Activated naive CD8-positive, alpha-beta T cell treated with anti-CD3 and anti-CD28 coated beads, Interleukin-2, amount 50 U/mL, for 16 hours (primary cell): ENCODE results near the gene TBC1D8.

ENCODE experiments used
- DNase-seq: peaks from one replicate; pipeline ENCODE4 v3.0.0-alpha.2; 2020; ENCODE audit warnings: low read depth, low spot score

The TBC1D8 gene

GRCh38 chr2:101162561-101163330 lies 11.6 kb upstream of the TBC1D8 start:
- DNase-seq = no peak

- no peak for DNase-seq
Measured at GRCh38 chr2:101161658-101162057, 10.5 kb upstream of the TBC1D8 start.

DNA sequence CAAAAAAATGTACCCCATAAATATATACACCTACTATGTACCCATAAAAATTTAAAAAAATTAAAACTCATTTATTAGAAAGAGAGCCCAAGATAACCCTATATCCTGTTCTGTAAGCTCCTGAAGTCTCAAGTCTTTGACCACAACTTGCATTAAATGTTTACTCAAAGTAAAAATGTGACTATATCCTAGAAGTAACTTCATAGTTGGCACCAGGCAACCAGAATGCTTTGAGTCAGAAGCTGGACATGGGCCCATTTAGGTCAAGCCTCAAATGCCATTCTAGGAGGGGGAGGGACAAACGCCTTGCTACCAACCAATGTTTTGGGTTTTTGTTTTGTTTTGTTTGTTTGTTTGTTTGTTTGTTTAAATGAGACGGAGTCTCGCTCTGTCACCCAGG lies 9.3 kb upstream of the TBC1D8 start:
- DNase-seq = no peak

DNA sequence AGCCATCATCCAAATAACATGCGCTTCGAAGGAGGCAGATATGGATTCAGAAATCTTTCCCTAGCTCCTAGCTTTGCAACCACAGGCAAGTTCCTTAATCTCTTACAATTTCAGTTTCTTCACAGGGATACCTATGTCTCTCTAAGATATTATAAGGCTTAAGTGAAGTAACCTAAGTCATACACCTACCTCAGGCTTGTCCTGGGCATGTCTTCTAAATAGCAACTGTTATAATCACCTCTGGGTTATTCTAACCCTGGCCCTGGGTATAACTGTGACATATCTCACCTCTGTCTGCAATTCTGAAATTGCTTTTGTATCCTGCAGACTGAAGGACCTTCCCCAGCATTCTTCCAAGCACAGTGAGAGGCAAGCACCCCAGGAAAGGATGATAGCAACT lies 8.3 kb upstream of the TBC1D8 start:
- DNase-seq = no peak

- DNase-seq = no peak
Measured at GRCh38 chr2:101157272-101157671, 6.1 kb upstream of the TBC1D8 start.

DNA sequence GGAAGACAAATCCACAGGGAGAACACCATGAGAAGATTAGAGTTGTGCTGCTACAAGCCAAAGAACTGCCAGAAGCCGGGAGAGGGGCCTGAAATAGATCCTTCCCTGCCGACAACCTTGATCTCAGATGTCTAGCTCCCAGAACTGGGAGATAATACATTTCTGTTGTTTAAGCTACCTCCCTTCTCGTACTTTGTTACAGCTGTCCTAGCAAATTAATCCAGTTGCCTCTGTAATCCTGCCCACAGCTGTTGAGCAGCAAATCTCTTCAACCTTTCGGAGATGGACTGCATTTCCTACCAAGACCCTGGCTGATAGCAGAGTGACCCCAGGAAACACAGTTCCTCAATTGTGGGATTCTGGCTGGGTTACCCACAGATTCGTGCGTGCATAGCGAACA lies 2.6 kb upstream of the TBC1D8 start:
- no peak for DNase-seq

GRCh38 chr2:101153077-101153707 lies 2.0 kb upstream of the TBC1D8 start:
- no peak for DNase-seq

- DNase-seq = no peak
Measured at GRCh38 chr2:101152272-101153076, 1.3 kb upstream of the TBC1D8 start.

GRCh38 chr2:101151859-101152271 lies 683 bp upstream of the TBC1D8 start:
- no peak for DNase-seq

DNA sequence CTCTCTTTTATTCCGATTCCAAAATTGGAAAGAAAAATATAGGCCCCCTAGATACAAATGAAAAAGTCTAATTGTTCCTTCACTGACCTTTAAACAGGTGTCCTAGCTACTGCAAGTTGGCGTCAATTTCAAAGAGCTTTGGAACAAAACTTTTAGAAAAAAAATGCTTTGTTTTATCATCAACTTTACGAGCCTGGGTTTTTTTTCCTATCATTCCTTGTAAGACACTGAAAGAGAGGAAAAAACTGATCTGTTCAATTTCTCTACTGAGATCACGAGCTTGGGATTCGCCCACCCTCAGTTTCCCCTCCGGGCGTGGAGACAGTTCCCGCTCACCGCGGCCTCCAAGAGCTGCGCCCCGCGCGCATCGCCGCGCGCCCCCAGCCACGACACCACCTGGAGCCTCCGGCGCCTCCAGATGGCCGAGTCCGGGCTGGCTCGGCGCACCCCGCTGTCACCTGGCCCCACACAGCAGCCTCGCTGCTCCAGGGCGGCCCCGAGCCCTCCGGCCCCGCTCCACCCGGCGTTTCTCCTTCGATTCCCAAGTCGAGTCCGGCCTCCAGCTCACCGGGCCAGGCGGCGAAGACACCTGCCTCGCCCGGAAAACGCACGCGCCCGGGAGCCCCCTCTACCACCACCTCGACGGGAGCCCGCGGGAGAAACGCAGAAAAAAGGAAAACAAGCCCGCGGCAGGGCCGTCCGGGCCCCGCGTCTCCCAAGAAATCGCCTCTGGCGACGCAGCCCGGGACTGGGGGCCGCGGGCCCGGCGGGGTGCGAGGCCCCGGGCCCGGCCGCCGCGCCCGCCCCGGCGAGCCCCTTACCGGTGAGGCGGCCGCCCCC lies 656 bp downstream of the TBC1D8 start:
- DNase-seq = no peak

GRCh38 chr2:101149241-101150192 lies 1.7 kb downstream of the TBC1D8 start:
- no peak for DNase-seq

DNA sequence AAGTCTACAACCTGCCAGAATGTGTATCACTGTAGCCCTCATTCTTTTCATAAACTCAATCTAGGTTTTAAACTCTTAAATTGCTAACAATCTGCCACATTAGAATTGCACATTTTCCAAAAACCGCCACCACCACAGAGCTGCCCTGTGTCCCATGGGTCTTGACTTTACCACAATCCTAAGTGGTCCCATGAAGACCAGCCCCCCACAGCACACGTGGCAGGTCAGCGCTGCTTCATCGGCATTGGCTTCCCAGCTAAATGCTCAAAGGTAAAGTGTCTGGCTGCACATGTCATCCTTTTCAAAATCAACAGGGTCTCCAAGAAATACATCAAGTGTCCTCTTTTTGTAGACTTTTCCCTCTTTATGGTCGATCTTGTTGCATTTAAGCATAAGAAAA lies 2.4 kb downstream of the TBC1D8 start:
- no peak for DNase-seq

DNA sequence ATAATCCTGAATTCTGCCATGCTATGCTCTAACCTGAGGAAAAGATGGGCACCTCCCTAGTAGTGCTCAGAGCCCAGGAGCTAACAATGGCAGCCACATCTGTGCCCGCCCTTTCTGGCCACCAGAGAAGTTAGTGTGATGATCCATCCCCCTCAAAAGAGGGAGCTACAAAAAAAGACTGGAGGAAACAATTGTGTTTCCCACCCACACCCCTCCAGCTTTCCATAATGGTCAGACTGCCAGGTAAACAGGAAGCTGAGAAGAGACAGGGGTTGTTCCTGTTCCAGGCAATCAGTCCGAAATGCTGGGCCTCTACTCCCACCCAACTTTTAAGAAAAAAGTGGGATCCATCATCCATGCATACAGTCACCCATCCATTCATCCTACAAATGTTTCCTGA lies 3.2 kb downstream of the TBC1D8 start:
- no peak for DNase-seq

GRCh38 chr2:101147062-101147461 lies 4.1 kb downstream of the TBC1D8 start:
- DNase-seq = no peak

DNA sequence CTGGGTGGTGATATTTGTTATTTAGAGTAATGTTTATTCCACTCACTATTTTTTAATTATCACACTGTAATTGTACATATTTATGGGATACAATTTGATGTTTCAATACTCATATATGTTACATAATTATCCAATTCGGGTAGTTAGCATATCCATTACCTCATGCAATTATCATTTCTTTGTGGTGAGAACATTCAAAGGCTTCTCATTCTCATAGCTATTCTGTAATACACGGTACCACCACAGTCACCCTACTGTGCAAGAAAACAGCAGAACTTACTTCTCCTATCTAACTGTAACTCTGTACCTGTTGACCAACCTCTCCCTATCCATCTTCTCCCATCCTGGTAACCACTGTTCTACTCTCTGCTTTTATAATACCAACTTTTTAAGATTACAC lies 4.6 kb downstream of the TBC1D8 start:
- no peak for DNase-seq

DNA sequence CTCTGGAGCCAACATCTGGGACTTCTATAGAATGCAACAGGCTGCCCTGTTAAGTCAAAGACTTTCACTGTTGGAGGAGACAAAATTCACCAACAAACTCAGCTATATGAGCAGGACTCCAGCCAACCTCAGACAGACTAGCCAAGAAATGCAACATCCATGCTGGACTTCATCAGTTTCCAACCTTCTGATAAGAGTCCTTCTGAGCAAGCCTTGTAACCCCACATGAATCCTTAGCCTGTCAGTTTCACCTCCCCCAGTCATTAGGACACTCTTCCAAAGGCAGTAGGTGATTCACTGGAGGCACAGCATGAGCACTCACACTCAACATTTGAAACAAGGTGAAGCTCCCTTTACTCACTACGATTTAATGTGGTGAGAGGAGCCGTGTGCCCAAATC lies 5.8 kb downstream of the TBC1D8 start:
- DNase-seq = no peak

GRCh38 chr2:101142163-101142562 lies 9.0 kb downstream of the TBC1D8 start:
- DNase-seq = no peak

GRCh38 chr2:101140978-101141655 lies 10.1 kb downstream of the TBC1D8 start:
- no peak for DNase-seq

DNA sequence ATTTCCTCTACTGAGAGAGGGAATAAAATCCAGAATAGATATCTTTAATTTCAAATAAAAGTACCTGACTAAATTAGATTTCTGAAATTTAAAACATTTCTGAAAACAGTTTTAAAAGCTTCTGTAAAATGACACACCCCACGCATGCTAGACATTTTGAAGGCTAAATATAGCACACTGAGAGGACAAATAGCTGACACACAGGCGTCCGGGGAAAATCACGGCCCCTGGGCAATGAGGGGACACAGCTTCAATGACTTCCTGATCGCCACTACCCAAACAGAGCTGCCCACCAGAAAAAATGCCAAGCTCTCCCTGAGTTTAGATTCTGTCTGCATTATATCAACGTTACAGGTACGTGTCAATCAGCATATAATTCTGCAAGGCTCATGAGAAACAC lies 10.9 kb downstream of the TBC1D8 start:
- no peak for DNase-seq

- no peak for DNase-seq
Measured at GRCh38 chr2:101139495-101139894, 11.7 kb downstream of the TBC1D8 start.
